Liver (tissue), 9 donors: ENCODE results near the gene QDPR. TPM values are rescaled to one million over a fixed set of nuclear protein-coding genes. Genes with fewer than 3 reads are reported as not detected.

Source experiments
- DNase-seq: peaks from one replicate; pipeline ENCODE4 v3.0.0-alpha.2; 2017; ENCODE audit warnings: low spot score
- H3K27ac ChIP-seq, 2 donors: one replicate each; pipeline ENCODE4 v1.7.0; 2013; ENCODE audit warnings: inconsistent platforms in 2 of 2, low read length in 2 of 2, control low read depth in 1 of 2, low read depth in 1 of 2, mild to moderate bottlenecking in 1 of 2
- H3K27me3 ChIP-seq, 4 donors: one replicate each; pipeline versions ENCODE4 v1.6.1 to v1.7.0; 2013; ENCODE audit warnings: low read length in 3 of 4, inconsistent platforms in 1 of 4, mild to moderate bottlenecking in 1 of 4, moderate library complexity in 1 of 4; ENCODE audit not compliant: control insufficient read depth in 4 of 4, insufficient read depth in 4 of 4
- H3K36me3 ChIP-seq, 4 donors: one replicate each; pipeline versions ENCODE4 v1.6.1 to v1.7.0; 2013; ENCODE audit warnings: low read length in 3 of 4, mild to moderate bottlenecking in 3 of 4, low read depth in 1 of 4, moderate library complexity in 1 of 4; ENCODE audit not compliant: control insufficient read depth in 4 of 4, insufficient read depth in 3 of 4
- H3K4me1 ChIP-seq, 4 donors: one replicate each; pipeline versions ENCODE4 v1.6.1 to v1.7.0; 2013; ENCODE audit warnings: low read length in 3 of 4, mild to moderate bottlenecking in 3 of 4, moderate library complexity in 1 of 4; ENCODE audit not compliant: control insufficient read depth in 4 of 4, insufficient read depth in 4 of 4
- H3K4me3 ChIP-seq, 3 donors: one replicate each; pipeline versions ENCODE4 v1.6.1 to v1.7.0; 2013; ENCODE audit warnings: low read length in 3 of 3, control low read depth in 1 of 3, low read depth in 1 of 3, mild to moderate bottlenecking in 1 of 3
- H3K9ac ChIP-seq, 2 donors: one replicate each; pipeline ENCODE4 v1.7.0; 2013; ENCODE audit warnings: low read length in 2 of 2, mild to moderate bottlenecking in 2 of 2, moderate library complexity in 2 of 2, control low read depth in 1 of 2, low read depth in 1 of 2
- H3K9me3 ChIP-seq, 4 donors: one replicate each; pipeline versions ENCODE4 v1.6.1 to v1.7.0; 2013; ENCODE audit warnings: low read length in 3 of 4; ENCODE audit not compliant: control insufficient read depth in 4 of 4
- CTCF ChIP-seq: fragments of 150-350 bp; IDR thresholded peaks from 2 replicates; pipeline ENCODE4 v1.5.1; 2017; ENCODE audit warnings: improper control_type of control experiment, low read depth, low read length; ENCODE audit not compliant: missing input control
- FOXA1 ChIP-seq: IDR thresholded peaks from 2 replicates; pipeline ENCODE4 v1.6.1; 2016; ENCODE audit warnings: antibody characterized with exemption
- FOXA2 ChIP-seq: IDR thresholded peaks from 2 replicates; pipeline ENCODE4 v1.6.1; 2016; ENCODE audit warnings: antibody characterized with exemption
- GABPA ChIP-seq, 2 donors: IDR thresholded peaks in 1 of 2; conservative IDR thresholded peaks in 1 of 2; 2 replicates each; pipeline ENCODE4 v1.6.1; 2016; ENCODE audit warnings: antibody characterized with exemption in 2 of 2, mild to moderate bottlenecking in 1 of 2, moderate library complexity in 1 of 2
- HNF4A ChIP-seq, 2 donors: conservative IDR thresholded peaks; 2 replicates each; pipeline ENCODE4 v1.6.1; 2016; ENCODE audit warnings: antibody characterized with exemption in 2 of 2, mild to moderate bottlenecking in 2 of 2
- JUND ChIP-seq, 2 donors: IDR thresholded peaks; 2 replicates each; pipeline ENCODE4 v1.6.1; 2016; ENCODE audit warnings: antibody characterized with exemption in 2 of 2
- NR2F2 ChIP-seq: IDR thresholded peaks from 2 replicates; pipeline ENCODE4 v1.6.1; 2016; ENCODE audit warnings: antibody characterized with exemption
- RXRA ChIP-seq, 2 donors: IDR thresholded peaks; 2 replicates each; pipeline ENCODE4 v1.6.1; 2017 to 2018; ENCODE audit warnings: antibody characterized with exemption in 2 of 2, mild to moderate bottlenecking in 1 of 2
- SP1 ChIP-seq: IDR thresholded peaks from 2 replicates; pipeline ENCODE4 v1.6.1; 2018; ENCODE audit warnings: antibody characterized with exemption, mild to moderate bottlenecking
- TAF1 ChIP-seq: conservative IDR thresholded peaks from 2 replicates; pipeline ENCODE4 v1.6.1; 2016; ENCODE audit warnings: antibody characterized with exemption, mild to moderate bottlenecking
- YY1 ChIP-seq: IDR thresholded peaks from 2 replicates; pipeline ENCODE4 v1.6.1; 2016; ENCODE audit warnings: antibody characterized with exemption, mild to moderate bottlenecking
- WGBS: extraction: QIAGEN DNeasy Blood & Tissue Kit; methylation state at CpG from one replicate; pipeline ENCODE4 v1.1.7; 2013; 5-methylcytosine and 5-hydroxymethylcytosine counted together
- polyA plus RNA-seq, 2 donors: library from polyadenylated mRNA; stranded (reverse) in 1 of 2; unstranded in 1 of 2; fragments of 200-250 nt in 1 of 2; fragments of >200 nt in 1 of 2; fragmentation: Nextera tagmentation in 1 of 2; extraction: Ambion mirVana in 1 of 2; gene quantifications; one replicate each; pipeline versions ENCODE4 v1.2.1 to v1.2.3, GENCODE V29; 2013 to 2015
- total RNA-seq, 2 donors: library from RNA; depleted of rRNA; stranded (reverse); fragments of >200 nt; gene quantifications; one replicate each; pipeline ENCODE4 v1.2.3, GENCODE V29; 2014
- TF ChIP-seq, protein P1 (sequence below): IDR thresholded peaks from 2 replicates; pipeline ENCODE4 v1.6.1; 2016; ENCODE audit warnings: antibody characterized with exemption
- TF ChIP-seq, protein P2 (sequence below): IDR thresholded peaks from 2 replicates; pipeline ENCODE4 v1.6.1; 2016; ENCODE audit warnings: antibody characterized with exemption
- TF ChIP-seq, protein P3 (sequence below): IDR thresholded peaks from 2 replicates; pipeline ENCODE4 v1.6.1; 2016; ENCODE audit warnings: antibody characterized with exemption
- donor health status: healthy.
- donor health status: healthy.
- donor health status: healthy.
- donor health status: healthy.
- donor health status: healthy.

The QDPR gene
- total and polyA plus RNA-seq, 4 donors: 38.0 to 137 (median 104) TPM

DNA sequence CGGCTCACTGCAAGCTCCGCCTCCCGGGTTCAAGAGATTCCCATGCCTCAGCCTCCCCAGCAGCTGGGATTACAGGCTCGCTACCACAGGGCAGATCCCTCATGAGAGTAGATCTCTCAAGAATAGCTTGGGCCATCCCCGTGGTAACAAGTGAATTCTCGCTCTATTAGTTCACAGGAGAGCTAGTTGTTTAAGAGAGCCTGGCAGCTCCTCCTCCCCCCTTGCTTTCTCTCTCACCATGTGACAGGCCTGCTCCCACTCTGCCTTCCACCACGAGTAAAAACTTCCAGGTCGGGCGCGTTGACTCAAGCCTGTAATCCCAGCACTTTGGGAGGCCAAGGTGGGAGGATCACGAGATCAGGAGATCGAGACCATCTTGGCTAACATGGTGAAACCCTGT, 34.8 kb upstream of the QDPR start:
- Histone ChIP-seq H3K4me1 (no peaks in the 10 kb centered on the region), H3K27ac (no peak overlapping the region), H3K9me3 (no peaks in the 10 kb centered on the region), H3K36me3 (no peaks in the 10 kb centered on the region), H3K9ac (no peak overlapping the region), H3K27me3 (no peaks in the 10 kb centered on the region), H3K4me3 (no peak overlapping the region)
- no peak for DNase-seq
- 90% methylated on average over 12 of the region's 12 CpGs for WGBS
- no peak for TF ChIP-seq TAF1
- TF ChIP-seq, protein P1, sequence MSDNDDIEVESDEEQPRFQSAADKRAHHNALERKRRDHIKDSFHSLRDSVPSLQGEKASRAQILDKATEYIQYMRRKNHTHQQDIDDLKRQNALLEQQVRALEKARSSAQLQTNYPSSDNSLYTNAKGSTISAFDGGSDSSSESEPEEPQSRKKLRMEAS: no peak
- no peak for TF ChIP-seq HNF4A (conservative IDR thresholded peaks at IDR 0.05)
- TF ChIP-seq JUND (IDR thresholded peaks at IDR 0.05): no peak
- no peak for TF ChIP-seq CTCF
- TF ChIP-seq FOXA2: no peak
- no peak for TF ChIP-seq YY1
- no peak for TF ChIP-seq SP1
- TF ChIP-seq GABPA (IDR thresholded peaks at IDR 0.05 in 1 of 2, conservative IDR thresholded peaks at IDR 0.05 in 1 of 2): no peak

DNA sequence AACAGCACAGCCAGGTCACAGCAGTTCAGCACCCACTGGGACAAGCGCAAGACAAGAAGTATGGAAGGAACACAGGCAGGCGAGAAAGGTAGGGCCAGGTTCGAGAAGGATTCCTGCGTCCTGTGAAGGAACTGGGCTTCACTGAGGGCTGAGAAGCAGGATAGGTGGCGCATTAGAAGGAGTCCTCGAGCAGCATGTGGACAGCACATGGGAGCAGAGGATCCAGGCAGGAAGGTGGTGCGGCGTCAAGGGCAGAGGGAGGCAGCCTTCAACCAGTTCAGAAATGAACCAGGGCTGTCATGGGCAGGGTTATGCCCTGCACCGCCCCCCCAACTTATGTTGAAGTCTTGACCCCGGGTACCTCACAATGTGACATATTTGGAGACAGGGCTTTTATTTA, 34.3 kb upstream of the QDPR start:
- no peaks in the 10 kb centered on the region for H3K36me3 ChIP-seq
- H3K4me1 ChIP-seq: no peaks in the 10 kb centered on the region
- 93% methylated on average over 10 of the region's 10 CpGs for WGBS
- no peak overlapping the region for H3K4me3 ChIP-seq
- H3K27me3 ChIP-seq: no peaks in the 10 kb centered on the region
- no peak for DNase-seq
- H3K9ac ChIP-seq: no peak overlapping the region
- TF ChIP-seq, protein P2, sequence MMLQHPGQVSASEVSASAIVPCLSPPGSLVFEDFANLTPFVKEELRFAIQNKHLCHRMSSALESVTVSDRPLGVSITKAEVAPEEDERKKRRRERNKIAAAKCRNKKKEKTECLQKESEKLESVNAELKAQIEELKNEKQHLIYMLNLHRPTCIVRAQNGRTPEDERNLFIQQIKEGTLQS: no peak
- TF ChIP-seq NR2F2: no peak
- TF ChIP-seq RXRA (IDR thresholded peaks at IDR 0.05): no peak
- no peak for TF ChIP-seq FOXA1
- TF ChIP-seq, protein P1: no peak
- TF ChIP-seq, protein P3, sequence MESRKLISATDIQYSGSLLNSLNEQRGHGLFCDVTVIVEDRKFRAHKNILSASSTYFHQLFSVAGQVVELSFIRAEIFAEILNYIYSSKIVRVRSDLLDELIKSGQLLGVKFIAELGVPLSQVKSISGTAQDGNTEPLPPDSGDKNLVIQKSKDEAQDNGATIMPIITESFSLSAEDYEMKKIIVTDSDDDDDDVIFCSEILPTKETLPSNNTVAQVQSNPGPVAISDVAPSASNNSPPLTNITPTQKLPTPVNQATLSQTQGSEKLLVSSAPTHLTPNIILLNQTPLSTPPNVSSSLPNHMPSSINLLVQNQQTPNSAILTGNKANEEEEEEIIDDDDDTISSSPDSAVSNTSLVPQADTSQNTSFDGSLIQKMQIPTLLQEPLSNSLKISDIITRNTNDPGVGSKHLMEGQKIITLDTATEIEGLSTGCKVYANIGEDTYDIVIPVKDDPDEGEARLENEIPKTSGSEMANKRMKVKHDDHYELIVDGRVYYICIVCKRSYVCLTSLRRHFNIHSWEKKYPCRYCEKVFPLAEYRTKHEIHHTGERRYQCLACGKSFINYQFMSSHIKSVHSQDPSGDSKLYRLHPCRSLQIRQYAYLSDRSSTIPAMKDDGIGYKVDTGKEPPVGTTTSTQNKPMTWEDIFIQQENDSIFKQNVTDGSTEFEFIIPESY: no peak
- no peak for TF ChIP-seq CTCF
- no peak overlapping the region for H3K27ac ChIP-seq
- H3K9me3 ChIP-seq: no peaks in the 10 kb centered on the region
